GM12878 (cell line): Measurements from ENCODE around the gene DOCK1. TPM values are rescaled to one million over a fixed set of nuclear protein-coding genes. Genes with fewer than 3 reads are reported as not detected.

Source experiments
- ATAC-seq: fragments of 200-7000 bp; cut with Tn5 transposase; 3 replicates; pipeline ENCODE4 v1.9.1; 2020; ENCODE audit warnings: mild to moderate bottlenecking, moderate library complexity
- BruUV-seq: library from RNA; stranded (reverse); fragments of 400-500 nt; replicated peaks from 2 replicates; lab custom pipeline; 2021; lab: Mats Ljungman, UMichigan
- CTCF ChIA-PET: fragments of 300-600 bp; sonication (Branson Sonifier 250); formaldehyde crosslinking; extraction: SDS; loops from one replicate; lab custom pipeline; 2021; ENCODE audit warnings: inconsistent platforms; lab: Yijun Ruan, JAX
- POLR2A ChIA-PET: fragments of 350-600 bp; formaldehyde crosslinking; extraction: SDS; loops from one replicate; lab custom pipeline; 2021; ENCODE audit warnings: inconsistent platforms; lab: Charles Lee
- RAD21 ChIA-PET: fragments of 300-600 bp; sonication (Branson Sonifier 250); formaldehyde crosslinking; loops from one replicate; lab custom pipeline; 2023; ENCODE audit warnings: antibody characterized with exemption; ENCODE audit not compliant: unreplicated experiment; lab: Charles Lee
- SMC1A ChIA-PET: fragments of 300-600 bp; sonication (Branson Sonifier 250); formaldehyde crosslinking; loops from one replicate; lab custom pipeline; 2023; ENCODE audit not compliant: unreplicated experiment, uncharacterized antibody; lab: Charles Lee
- DNase-seq: peaks from one replicate; pipeline ENCODE4 v3.0.0-alpha.2; 2011; ENCODE audit warnings: low read depth, low spot score
- FAIRE-seq: peaks from 3 replicates; lab custom pipeline; 2011; peaks lifted over from hg19 to GRCh38; lab: Jason Lieb, UNC
- H2AFZ ChIP-seq: 2 replicates; pipeline ENCODE4 v1.6.0; 2011; ENCODE audit warnings: low read depth, low read length, control low read depth; ENCODE audit not compliant: control insufficient read depth
- H3K27ac ChIP-seq: 2 replicates; pipeline ENCODE4 v1.5.1; 2011; ENCODE audit warnings: control low read depth; ENCODE audit not compliant: control insufficient read depth, insufficient read depth
- H3K27me3 ChIP-seq, 2 experiments: replicated peaks in 1 of 2; 2 replicates each; pipeline versions ENCODE4 v1.6.0 to v1.6.1; 2011; ENCODE audit warnings: low read length in 1 of 2; ENCODE audit not compliant: control insufficient read depth in 2 of 2, insufficient read depth in 2 of 2
- H3K36me3 ChIP-seq, 2 experiments: 2 replicates each; pipeline ENCODE4 v1.5.1; 2011; ENCODE audit warnings: low read length in 1 of 2; ENCODE audit not compliant: control insufficient read depth in 2 of 2, insufficient read depth in 2 of 2
- H3K4me1 ChIP-seq: 2 replicates; pipeline ENCODE4 v1.6.1; 2011; ENCODE audit warnings: mild to moderate bottlenecking, low read length, moderate library complexity, mixed read lengths; ENCODE audit not compliant: control insufficient read depth, insufficient read depth
- H3K4me2 ChIP-seq: 2 replicates; pipeline ENCODE4 v1.6.0; 2011; ENCODE audit warnings: control low read depth; ENCODE audit not compliant: control insufficient read depth, insufficient read depth
- H3K4me3 ChIP-seq: fragments of 200-600 bp; sonication (generic); 2 replicates; pipeline ENCODE4 v1.5.1; 2016
- H3K79me2 ChIP-seq: 2 replicates; pipeline ENCODE4 v1.6.0; 2011; ENCODE audit warnings: low read length; ENCODE audit not compliant: control insufficient read depth, insufficient read depth
- H3K9ac ChIP-seq: 2 replicates; pipeline ENCODE4 v1.8.0; 2011; ENCODE audit warnings: low read length, control low read depth, mixed read lengths; ENCODE audit not compliant: control insufficient read depth, insufficient read depth
- H3K9me3 ChIP-seq: replicated peaks from 3 replicates; pipeline ENCODE4 v1.5.1; 2011; ENCODE audit warnings: mild to moderate bottlenecking, low read length; ENCODE audit not compliant: control insufficient read depth, insufficient read depth
- H4K20me1 ChIP-seq: 2 replicates; pipeline ENCODE4 v1.6.0; 2011; ENCODE audit not compliant: control insufficient read depth, insufficient read depth
- BHLHE40 ChIP-seq, 2 experiments: fragments of 450-650 bp in 1 of 2; IDR thresholded peaks; 2 replicates each; pipeline ENCODE4 v1.6.1; 2011 to 2017; ENCODE audit warnings: low read depth in 2 of 2, borderline replicate concordance in 1 of 2, improper control_type of control experiment in 1 of 2, low read length in 1 of 2, mild to moderate bottlenecking in 1 of 2
- CHD4 ChIP-seq: fragments of 200-600 bp; sonication (generic); IDR thresholded peaks from 2 replicates; pipeline ENCODE4 v1.6.1; 2016; ENCODE audit warnings: mild to moderate bottlenecking
- FOXM1 ChIP-seq: IDR thresholded peaks from 2 replicates; pipeline ENCODE4 v1.6.1; 2012; ENCODE audit warnings: low read depth, mild to moderate bottlenecking, inconsistent platforms, low read length, moderate library complexity
- NR2C2 ChIP-seq: IDR thresholded peaks from 2 replicates; pipeline ENCODE4 v1.6.1; 2011; ENCODE audit warnings: borderline replicate concordance, low read depth; ENCODE audit not compliant: control insufficient read depth, insufficient read length
- PAX8 ChIP-seq: fragments of 450-650 bp; IDR thresholded peaks from 2 replicates; pipeline ENCODE4 v1.6.1; 2017; ENCODE audit warnings: mild to moderate bottlenecking, moderate library complexity
- RAD21 ChIP-seq: IDR thresholded peaks from 2 replicates; pipeline ENCODE4 v1.6.1; 2011; ENCODE audit warnings: mild to moderate bottlenecking, low read depth, low read length, moderate library complexity; ENCODE audit not compliant: insufficient read depth
- RB1 ChIP-seq: fragments of 450-650 bp; formaldehyde crosslinking; IDR thresholded peaks from 2 replicates; pipeline ENCODE4 v1.6.1; 2017; ENCODE audit warnings: mild to moderate bottlenecking, borderline replicate concordance
- RUNX3 ChIP-seq: IDR thresholded peaks from 2 replicates; pipeline ENCODE4 v1.6.1; 2012; ENCODE audit warnings: low read length, inconsistent platforms
- SIN3A ChIP-seq: IDR thresholded peaks from 2 replicates; pipeline ENCODE4 v1.6.1; 2012; ENCODE audit warnings: low read depth, low read length, improper control_type of control experiment
- SRF ChIP-seq, 2 experiments: IDR thresholded peaks; 2 replicates each; pipeline ENCODE4 v1.6.1; 2011; ENCODE audit warnings: low read depth in 2 of 2, low read length in 2 of 2, mild to moderate bottlenecking in 1 of 2, moderate library complexity in 1 of 2
- TCF7 ChIP-seq: IDR thresholded peaks from 2 replicates; pipeline ENCODE4 v1.6.1; 2014; ENCODE audit warnings: antibody characterized with exemption, borderline replicate concordance
- ZNF622 ChIP-seq: fragments of 450-650 bp; IDR thresholded peaks from 2 replicates; pipeline ENCODE4 v1.6.1; 2017; ENCODE audit warnings: mild to moderate bottlenecking, inconsistent platforms
- WGBS: methylation state at CpG from one replicate; pipeline ENCODE4 v1.1.6; 2016; ENCODE audit warnings: low lambda C conversion rate; ENCODE audit not compliant: insufficient replicate concordance, insufficient coverage; ENCODE audit errors: missing lambda C conversion rate; 5-methylcytosine and 5-hydroxymethylcytosine counted together
- in situ Hi-C: fragments of 300-500 bp; cut with MboI; formaldehyde crosslinking; loops from 9 replicates; pipeline ENCODE4 v1.14.3; 2018; ENCODE audit warnings: mixed read lengths
- intact Hi-C: fragments of 100-400 bp; cut with micrococcal nuclease; formaldehyde crosslinking; loops from one replicate; pipeline ENCODE4 v1.14.2; 2022; ENCODE audit not compliant: unreplicated experiment
- polyA plus RNA-seq, 11 experiments: library from polyadenylated mRNA; depleted of rRNA in 4 of 11; unstranded in 6 of 11; stranded (reverse) in 5 of 11; fragments of >200 nt; fragmentation: Nextera tagmentation in 4 of 11; fragmentation: Illumina TruSeq in 1 of 11; extraction: Ambion mirVana in 4 of 11; extraction: Trizol in 1 of 11; gene quantifications; 1 replicate in 1 of 11; 2 replicates in 10 of 11; pipeline versions ENCODE4 v1.2.1 to v1.2.3, GENCODE V29; 2011 to 2016; ENCODE audit warnings: inconsistent platforms in 2 of 11, missing spikeins in 2 of 11, low read depth in 1 of 11
- total RNA-seq, 4 experiments: library from RNA; depleted of rRNA in 3 of 4; stranded (reverse); fragments of >200 nt in 3 of 4; fragmentation: Illumina TruSeq in 1 of 4; extraction: Trizol in 1 of 4; gene quantifications; 2 replicates each; pipeline versions ENCODE4 v1.2.1 to v1.2.3, GENCODE V29; 2013 to 2021
- TF ChIP-seq, protein P1 (sequence below): IDR thresholded peaks from 2 replicates; pipeline ENCODE4 v1.6.1; 2012; ENCODE audit warnings: low read depth, low read length, improper control_type of control experiment
- TF ChIP-seq, protein P2 (sequence below): fragments of 450-650 bp; IDR thresholded peaks from 2 replicates; pipeline ENCODE4 v1.6.1; 2017; ENCODE audit warnings: mild to moderate bottlenecking
- TF ChIP-seq, protein P3 (sequence below): fragments of 150-350 bp; IDR thresholded peaks from 2 replicates; pipeline ENCODE4 v1.6.1; 2016; ENCODE audit warnings: low read depth, low read length
- TF ChIP-seq, protein P4 (sequence below): fragments of 450-650 bp; IDR thresholded peaks from 2 replicates; pipeline ENCODE4 v1.6.1; 2016; ENCODE audit warnings: mild to moderate bottlenecking
- TF ChIP-seq, protein P5 (sequence below): IDR thresholded peaks from 2 replicates; pipeline ENCODE4 v1.6.1; 2012; ENCODE audit warnings: low read depth, low read length, improper control_type of control experiment

DOCK1 gene
- total and polyA plus RNA-seq, 10 of the 15 experiments (the other 5 are each of a cell fraction or from before 2014, with no cell fraction given): 0.05 to 0.18 TPM; not detected in 8

DNA sequence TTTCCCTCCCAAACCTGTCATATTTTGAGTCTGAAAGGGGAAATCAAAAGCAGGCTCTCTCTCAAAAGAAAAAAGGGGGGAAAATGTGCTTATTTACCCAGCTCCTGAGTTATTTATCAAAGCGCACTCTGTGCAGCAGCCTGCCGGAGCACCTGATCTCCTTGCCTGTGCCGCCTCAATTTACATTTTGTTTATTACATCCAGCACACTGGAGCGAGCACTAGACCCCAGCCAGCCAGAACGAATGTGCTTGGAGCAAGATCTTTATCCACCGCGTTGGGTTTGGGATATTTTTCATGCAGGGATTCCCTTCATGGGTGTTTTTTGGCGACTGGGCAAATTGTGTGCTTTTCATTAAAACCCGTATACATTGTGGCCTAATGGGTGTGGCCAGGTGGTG, 453.1 kb downstream of the DOCK1 start:
- Histone ChIP-seq H3K27ac (no peak overlapping the region), H3K4me2 (no peak overlapping the region), H4K20me1 (no peaks in the 10 kb centered on the region), H3K4me1 (no peaks in the 10 kb centered on the region), H2AFZ (no peak overlapping the region), H3K4me3 (no peak overlapping the region), H3K9ac (no peak overlapping the region), H3K27me3 (no peaks in the 10 kb centered on the region), H3K36me3 (no peaks in the 10 kb centered on the region), H3K79me2 (no peaks in the 10 kb centered on the region), H3K9me3 (no peaks in the 10 kb centered on the region)
- SMC1A ChIA-PET: interaction anchor here (0.8 kb wide), 1 partner anchor 55 kb away, joined by 3 read pairs; no protein-coding TSS in a partner anchor
- RAD21 ChIA-PET: no interaction called here
- ATAC-seq (no peak), DNase-seq (no peak), FAIRE-seq (no peak)
- BruUV-seq: no TSS peak
- in situ Hi-C loops (no loop called here), intact Hi-C loops (no loop called here)
- POLR2A ChIA-PET: no interaction called here
- 41% methylated on average over 9 of the region's 9 CpGs for WGBS
- CTCF ChIA-PET: interaction anchor here (1.4 kb wide), 1 partner anchor 10 kb away, joined by 3 read pairs; no protein-coding TSS in a partner anchor
- TF ChIP-seq, protein P1, sequence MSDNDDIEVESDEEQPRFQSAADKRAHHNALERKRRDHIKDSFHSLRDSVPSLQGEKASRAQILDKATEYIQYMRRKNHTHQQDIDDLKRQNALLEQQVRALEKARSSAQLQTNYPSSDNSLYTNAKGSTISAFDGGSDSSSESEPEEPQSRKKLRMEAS: no peak
- TF ChIP-seq CHD4: no peak
- TF ChIP-seq RAD21: no peak
- TF ChIP-seq SRF (IDR thresholded peaks at IDR 0.05; ENCODE audit: low read depth in 2 of 2, low read length in 2 of 2): no peak
- TF ChIP-seq, protein P2, sequence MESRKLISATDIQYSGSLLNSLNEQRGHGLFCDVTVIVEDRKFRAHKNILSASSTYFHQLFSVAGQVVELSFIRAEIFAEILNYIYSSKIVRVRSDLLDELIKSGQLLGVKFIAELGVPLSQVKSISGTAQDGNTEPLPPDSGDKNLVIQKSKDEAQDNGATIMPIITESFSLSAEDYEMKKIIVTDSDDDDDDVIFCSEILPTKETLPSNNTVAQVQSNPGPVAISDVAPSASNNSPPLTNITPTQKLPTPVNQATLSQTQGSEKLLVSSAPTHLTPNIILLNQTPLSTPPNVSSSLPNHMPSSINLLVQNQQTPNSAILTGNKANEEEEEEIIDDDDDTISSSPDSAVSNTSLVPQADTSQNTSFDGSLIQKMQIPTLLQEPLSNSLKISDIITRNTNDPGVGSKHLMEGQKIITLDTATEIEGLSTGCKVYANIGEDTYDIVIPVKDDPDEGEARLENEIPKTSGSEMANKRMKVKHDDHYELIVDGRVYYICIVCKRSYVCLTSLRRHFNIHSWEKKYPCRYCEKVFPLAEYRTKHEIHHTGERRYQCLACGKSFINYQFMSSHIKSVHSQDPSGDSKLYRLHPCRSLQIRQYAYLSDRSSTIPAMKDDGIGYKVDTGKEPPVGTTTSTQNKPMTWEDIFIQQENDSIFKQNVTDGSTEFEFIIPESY: no peak
- TF ChIP-seq RUNX3: no peak
- TF ChIP-seq, protein P3, sequence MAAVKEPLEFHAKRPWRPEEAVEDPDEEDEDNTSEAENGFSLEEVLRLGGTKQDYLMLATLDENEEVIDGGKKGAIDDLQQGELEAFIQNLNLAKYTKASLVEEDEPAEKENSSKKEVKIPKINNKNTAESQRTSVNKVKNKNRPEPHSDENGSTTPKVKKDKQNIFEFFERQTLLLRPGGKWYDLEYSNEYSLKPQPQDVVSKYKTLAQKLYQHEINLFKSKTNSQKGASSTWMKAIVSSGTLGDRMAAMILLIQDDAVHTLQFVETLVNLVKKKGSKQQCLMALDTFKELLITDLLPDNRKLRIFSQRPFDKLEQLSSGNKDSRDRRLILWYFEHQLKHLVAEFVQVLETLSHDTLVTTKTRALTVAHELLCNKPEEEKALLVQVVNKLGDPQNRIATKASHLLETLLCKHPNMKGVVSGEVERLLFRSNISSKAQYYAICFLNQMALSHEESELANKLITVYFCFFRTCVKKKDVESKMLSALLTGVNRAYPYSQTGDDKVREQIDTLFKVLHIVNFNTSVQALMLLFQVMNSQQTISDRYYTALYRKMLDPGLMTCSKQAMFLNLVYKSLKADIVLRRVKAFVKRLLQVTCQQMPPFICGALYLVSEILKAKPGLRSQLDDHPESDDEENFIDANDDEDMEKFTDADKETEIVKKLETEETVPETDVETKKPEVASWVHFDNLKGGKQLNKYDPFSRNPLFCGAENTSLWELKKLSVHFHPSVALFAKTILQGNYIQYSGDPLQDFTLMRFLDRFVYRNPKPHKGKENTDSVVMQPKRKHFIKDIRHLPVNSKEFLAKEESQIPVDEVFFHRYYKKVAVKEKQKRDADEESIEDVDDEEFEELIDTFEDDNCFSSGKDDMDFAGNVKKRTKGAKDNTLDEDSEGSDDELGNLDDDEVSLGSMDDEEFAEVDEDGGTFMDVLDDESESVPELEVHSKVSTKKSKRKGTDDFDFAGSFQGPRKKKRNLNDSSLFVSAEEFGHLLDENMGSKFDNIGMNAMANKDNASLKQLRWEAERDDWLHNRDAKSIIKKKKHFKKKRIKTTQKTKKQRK: no peak
- TF ChIP-seq, protein P4, sequence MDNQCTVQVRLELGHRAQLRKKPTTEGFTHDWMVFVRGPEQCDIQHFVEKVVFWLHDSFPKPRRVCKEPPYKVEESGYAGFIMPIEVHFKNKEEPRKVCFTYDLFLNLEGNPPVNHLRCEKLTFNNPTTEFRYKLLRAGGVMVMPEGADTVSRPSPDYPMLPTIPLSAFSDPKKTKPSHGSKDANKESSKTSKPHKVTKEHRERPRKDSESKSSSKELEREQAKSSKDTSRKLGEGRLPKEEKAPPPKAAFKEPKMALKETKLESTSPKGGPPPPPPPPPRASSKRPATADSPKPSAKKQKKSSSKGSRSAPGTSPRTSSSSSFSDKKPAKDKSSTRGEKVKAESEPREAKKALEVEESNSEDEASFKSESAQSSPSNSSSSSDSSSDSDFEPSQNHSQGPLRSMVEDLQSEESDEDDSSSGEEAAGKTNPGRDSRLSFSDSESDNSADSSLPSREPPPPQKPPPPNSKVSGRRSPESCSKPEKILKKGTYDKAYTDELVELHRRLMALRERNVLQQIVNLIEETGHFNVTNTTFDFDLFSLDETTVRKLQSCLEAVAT: no peak
- TF ChIP-seq ZNF622: no peak
- TF ChIP-seq BHLHE40 (IDR thresholded peaks at IDR 0.05; ENCODE audit: borderline replicate concordance in 1 of 2, low read depth in 2 of 2, low read length in 1 of 2): no peak
- TF ChIP-seq TCF7: no peak
- no peak for TF ChIP-seq PAX8
- no peak for TF ChIP-seq FOXM1
- TF ChIP-seq RB1: no peak
- no peak for TF ChIP-seq SIN3A
- no peak for TF ChIP-seq NR2C2
- TF ChIP-seq, protein P5, sequence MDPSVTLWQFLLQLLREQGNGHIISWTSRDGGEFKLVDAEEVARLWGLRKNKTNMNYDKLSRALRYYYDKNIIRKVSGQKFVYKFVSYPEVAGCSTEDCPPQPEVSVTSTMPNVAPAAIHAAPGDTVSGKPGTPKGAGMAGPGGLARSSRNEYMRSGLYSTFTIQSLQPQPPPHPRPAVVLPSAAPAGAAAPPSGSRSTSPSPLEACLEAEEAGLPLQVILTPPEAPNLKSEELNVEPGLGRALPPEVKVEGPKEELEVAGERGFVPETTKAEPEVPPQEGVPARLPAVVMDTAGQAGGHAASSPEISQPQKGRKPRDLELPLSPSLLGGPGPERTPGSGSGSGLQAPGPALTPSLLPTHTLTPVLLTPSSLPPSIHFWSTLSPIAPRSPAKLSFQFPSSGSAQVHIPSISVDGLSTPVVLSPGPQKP: no peak
